ENCODE results near the gene TNFRSF17.

The TNFRSF17 gene

GRCh38 chr16:12009922-12010321, 44.9 kb downstream of the TNFRSF17 start:
- Histone ChIP-seq H3K27ac (peak overlapping the region; percentile 49 to 83 (median 76); a peak in 21 of 22 replicates), H3K4me1 (peaks cover 33 to 61% (median 53%) of the 10 kb centered on the region in 10 experiments), H3K4me3 (peak overlapping the region in 2 of 10 experiments; percentile 9 to 41; a peak in 1 of 20 replicates), H3K36me3 (peaks cover 0 to 22% (median 0%) of the 10 kb centered on the region in 11 experiments; a peak in 4 of 22 replicates), H3K9ac (peak overlapping the region; percentile 13 to 73 (median 61); a peak in 16 of 22 replicates), H3K27me3 (no peaks in the 10 kb centered on the region), H3K4me2 (peak overlapping the region; percentile 57 to 84 (median 74)), H4K20me1 (no peaks in the 10 kb centered on the region), H3K9me3 (replicated peaks in 1 of 11) (no peaks in the 10 kb centered on the region)
- no peak for TF ChIP-seq Cebpa-rat (IDR thresholded peaks at IDR 0.05)

- Histone ChIP-seq H3K9ac (peak overlapping the region; percentile 26 to 73 (median 65); a peak in 20 of 22 replicates), H3K36me3 (peaks cover 0 to 15% (median 0%) of the 10 kb centered on the region in 11 experiments; a peak in 3 of 22 replicates), H3K4me2 (peak overlapping the region; percentile 57 to 84 (median 74)), H4K20me1 (no peaks in the 10 kb centered on the region), H3K27me3 (no peaks in the 10 kb centered on the region), H3K27ac (peak overlapping the region; percentile 49 to 83 (median 76); a peak in 21 of 22 replicates), H3K4me1 (peaks cover 33 to 61% (median 51%) of the 10 kb centered on the region in 10 experiments), H3K4me3 (peak overlapping the region in 9 of 10 experiments; percentile 9 to 55 (median 19); a peak in 13 of 20 replicates), H3K9me3 (replicated peaks in 1 of 11) (no peaks in the 10 kb centered on the region)
- TF ChIP-seq Cebpa-rat (IDR thresholded peaks at IDR 0.05): no peak
Observed at GRCh38 chr16:12010388-12011251, 45.6 kb downstream of the TNFRSF17 start.

- H3K27ac ChIP-seq: peak overlapping the region; percentile 49 to 83 (median 76); a peak in 20 of 22 replicates
- H3K4me1 ChIP-seq: peaks cover 39 to 68% (median 58%) of the 10 kb centered on the region in 10 experiments
Observed at GRCh38 chr16:12011565-12011964, 46.6 kb downstream of the TNFRSF17 start.

GRCh38 chr16:12016291-12016947, 51.4 kb downstream of the TNFRSF17 start:
- Histone ChIP-seq H3K27me3 (no peaks in the 10 kb centered on the region), H3K4me2 (peak overlapping the region; percentile 7 to 41 (median 28); a peak in 15 of 22 replicates), H3K4me1 (peaks cover 29 to 54% (median 36%) of the 10 kb centered on the region in 10 experiments), H3K9ac (no peak overlapping the region), H3K4me3 (no peak overlapping the region), H4K20me1 (no peaks in the 10 kb centered on the region), H3K27ac (no peak overlapping the region; a peak in 1 of 22 replicates), H3K9me3 (replicated peaks in 1 of 11) (no peaks in the 10 kb centered on the region), H3K36me3 (peaks cover 0 to 7% (median 0%) of the 10 kb centered on the region in 11 experiments; a peak in 2 of 22 replicates)
- TF ChIP-seq Cebpa-rat (IDR thresholded peaks at IDR 0.05): no peak

More at GRCh38 chr16:12011565-12011964, 46.6 kb downstream of the TNFRSF17 start:
- H3K4me3 ChIP-seq: no peak overlapping the region; a peak in 1 of 20 replicates
- TF ChIP-seq Cebpa-rat (IDR thresholded peaks at IDR 0.05): no peak
- no peaks in the 10 kb centered on the region for H3K27me3 ChIP-seq
- H3K36me3 ChIP-seq: peaks cover 0 to 10% (median 0%) of the 10 kb centered on the region in 11 experiments; a peak in 2 of 22 replicates
- H3K9ac ChIP-seq: peak overlapping the region in 10 of 11 experiments; percentile 42 to 73 (median 66); a peak in 17 of 22 replicates
- H4K20me1 ChIP-seq: no peaks in the 10 kb centered on the region
- H3K9me3 ChIP-seq (replicated peaks in 1 of 11): no peaks in the 10 kb centered on the region
- peak overlapping the region; percentile 57 to 84 (median 74) for H3K4me2 ChIP-seq

- Histone ChIP-seq H3K9ac (no peak overlapping the region), H3K4me3 (no peak overlapping the region), H3K4me1 (peaks cover 21 to 53% (median 35%) of the 10 kb centered on the region in 10 experiments), H4K20me1 (no peaks in the 10 kb centered on the region), H3K9me3 (replicated peaks in 1 of 11) (no peaks in the 10 kb centered on the region), H3K27ac (no peak overlapping the region), H3K27me3 (no peaks in the 10 kb centered on the region), H3K36me3 (peaks cover 0 to 7% (median 0%) of the 10 kb centered on the region in 11 experiments; a peak in 2 of 22 replicates), H3K4me2 (no peak overlapping the region)
- TF ChIP-seq Cebpa-rat (IDR thresholded peaks at IDR 0.05): no peak
Observed at GRCh38 chr16:12017558-12017957, 52.5 kb downstream of the TNFRSF17 start.

Measured in BLaER1 treated with 17β-estradiol and CSF1 and Interleukin-3, amounts not matched to agents 10 nM and 100 nM (cell line).